Ishikawa (cell line): ENCODE data around the gene MIB1.

Source experiments
- CEBPB ChIP-seq: IDR thresholded peaks from 2 replicates; pipeline ENCODE4 v1.6.1; 2012
- FOXM1 ChIP-seq: IDR thresholded peaks from 2 replicates; pipeline ENCODE4 v1.6.1; 2012; ENCODE audit warnings: low read depth, borderline replicate concordance
- MAX ChIP-seq: IDR thresholded peaks from 2 replicates; pipeline ENCODE4 v1.6.1; 2012
- RAD21 ChIP-seq: IDR thresholded peaks from 2 replicates; pipeline ENCODE4 v1.6.1; 2012; ENCODE audit warnings: low read depth
- REST ChIP-seq: IDR thresholded peaks from 2 replicates; pipeline ENCODE4 v1.6.1; 2012; ENCODE audit warnings: low read depth, mild to moderate bottlenecking
- USF1 ChIP-seq: IDR thresholded peaks from 2 replicates; pipeline ENCODE4 v1.6.1; 2012
- YY1 ChIP-seq: IDR thresholded peaks from 2 replicates; pipeline ENCODE4 v1.6.1; 2012; ENCODE audit warnings: low read depth

DNA sequence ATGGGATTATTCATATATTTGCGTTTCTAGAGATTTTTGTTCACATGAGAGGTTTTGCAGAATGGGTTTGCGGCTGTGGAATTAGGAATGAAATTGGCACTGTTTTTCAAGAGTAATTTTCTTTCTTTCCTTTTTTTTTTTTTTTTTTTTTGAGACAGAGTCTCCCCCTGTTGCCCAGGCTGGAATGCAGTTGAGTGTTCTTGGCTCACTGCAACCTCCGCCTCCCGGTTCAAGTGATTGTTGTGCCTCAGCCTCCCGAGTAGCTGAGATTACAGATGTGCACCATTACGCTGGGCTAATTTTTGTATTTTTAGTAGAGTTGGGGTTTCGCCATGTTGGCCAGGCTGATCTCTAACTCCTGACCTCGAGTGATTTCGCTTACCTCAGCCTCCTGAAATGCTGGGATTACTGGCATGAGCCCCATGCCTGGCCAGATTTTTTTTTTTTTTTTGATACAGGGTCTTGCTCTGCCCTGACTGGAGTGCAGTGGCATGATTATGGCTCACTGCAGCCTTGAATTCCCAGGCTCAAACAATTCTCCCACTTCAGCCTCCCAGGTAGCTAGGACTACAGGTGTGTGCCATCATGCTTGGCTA, 65.3 kb downstream of the MIB1 start:
- TF ChIP-seq RAD21 = no peak
- TF ChIP-seq REST = no peak
- TF ChIP-seq USF1 = no peak
- TF ChIP-seq YY1 = no peak
- no peak for TF ChIP-seq MAX
- TF ChIP-seq CEBPB = no peak
- TF ChIP-seq FOXM1 = no peak
